ENCODE data around the gene WDR18.

The WDR18 gene

DNA sequence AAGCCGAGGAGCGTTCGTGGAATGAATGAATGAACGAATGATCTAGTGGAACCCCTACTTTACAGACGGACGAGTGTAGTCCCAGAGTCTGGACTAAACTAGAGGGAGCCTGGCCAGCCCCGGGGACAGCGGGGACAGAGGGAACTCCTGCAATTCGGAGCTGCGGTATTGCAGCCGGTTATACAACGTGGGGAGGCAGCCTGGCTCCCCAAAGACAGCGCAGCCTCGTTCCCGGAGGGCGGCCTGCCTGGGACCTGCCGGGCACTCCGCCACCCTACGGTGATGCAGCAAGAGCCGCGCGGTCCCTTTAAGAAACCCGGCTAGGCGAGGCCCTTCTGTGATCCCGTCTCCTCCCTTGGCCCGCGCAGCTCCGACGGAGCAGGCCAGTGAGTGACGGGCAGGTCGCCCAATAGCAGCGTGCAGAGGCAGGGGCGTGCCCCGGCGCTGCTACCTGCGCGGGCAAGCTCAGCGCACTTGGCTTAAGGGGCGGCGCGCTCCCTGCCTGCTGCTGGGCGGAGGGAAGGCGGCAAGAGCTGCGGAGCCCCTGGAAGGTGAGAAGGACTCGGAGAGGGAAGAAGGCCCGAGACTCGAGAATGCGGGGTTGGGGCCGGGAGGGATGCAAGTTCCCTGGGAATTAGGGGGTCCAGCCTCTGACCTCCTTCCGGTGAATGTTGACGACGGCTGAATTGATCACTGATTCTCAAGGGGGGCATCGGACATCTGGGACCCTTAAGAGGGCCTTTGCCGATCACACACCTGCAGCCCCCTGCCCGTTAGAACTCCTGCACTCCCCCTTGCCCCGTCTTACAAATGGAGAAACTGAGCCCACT is 55.7 kb downstream of the WDR18 start, which contains the start of gene ABCA7:
Gene ABCA7, plus strand, starts transcription at position 462 of the 830 bp plus-strand sequence. CDS start 1,255 bp downstream, outside the sequence.
- in situ Hi-C loops (cut with MboI; ENCODE audit: low sequenced_read_pairs) = no loop called here

DNA sequence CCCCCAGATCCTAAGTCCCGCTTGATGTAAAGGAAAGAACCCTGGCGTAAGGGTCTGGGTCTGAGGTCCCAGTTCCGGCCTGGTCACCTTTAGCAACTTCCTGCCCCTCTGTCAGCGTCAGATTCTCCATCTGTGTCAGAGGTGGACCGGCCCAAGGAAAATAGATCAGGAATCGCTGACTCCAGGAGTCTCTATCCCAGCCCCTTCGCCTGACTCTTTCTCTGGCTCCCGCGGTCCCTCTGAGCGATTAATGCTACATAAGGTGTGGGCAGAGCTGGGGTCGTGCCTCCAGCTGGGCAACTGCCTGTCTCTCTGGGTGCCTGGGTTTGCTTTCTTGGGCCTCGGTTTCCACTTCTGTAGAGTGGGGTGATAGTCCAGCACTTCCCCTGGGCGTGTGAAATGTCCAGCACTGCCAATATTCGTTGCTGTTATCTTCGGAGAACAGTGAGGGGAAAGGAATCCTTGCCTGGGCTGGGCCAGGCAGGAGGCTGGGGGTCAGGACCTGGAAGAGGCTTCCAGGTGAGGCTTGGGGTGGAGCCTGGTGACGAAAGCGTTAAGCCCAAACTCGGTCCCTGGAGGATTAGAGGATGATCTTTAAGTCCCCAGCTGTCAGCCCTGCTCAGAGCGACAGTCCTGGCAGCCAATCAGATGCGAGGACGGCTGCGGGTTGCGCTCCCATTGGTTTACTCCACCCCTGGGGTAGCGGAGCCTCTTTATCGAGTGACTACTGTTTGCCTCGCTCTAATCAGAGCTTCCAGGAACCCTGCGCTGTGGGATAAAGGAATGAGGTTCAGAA is 56.5 kb downstream of the WDR18 start:
- in situ Hi-C loops (cut with MboI; ENCODE audit: low sequenced_read_pairs) = no loop called here

DNA sequence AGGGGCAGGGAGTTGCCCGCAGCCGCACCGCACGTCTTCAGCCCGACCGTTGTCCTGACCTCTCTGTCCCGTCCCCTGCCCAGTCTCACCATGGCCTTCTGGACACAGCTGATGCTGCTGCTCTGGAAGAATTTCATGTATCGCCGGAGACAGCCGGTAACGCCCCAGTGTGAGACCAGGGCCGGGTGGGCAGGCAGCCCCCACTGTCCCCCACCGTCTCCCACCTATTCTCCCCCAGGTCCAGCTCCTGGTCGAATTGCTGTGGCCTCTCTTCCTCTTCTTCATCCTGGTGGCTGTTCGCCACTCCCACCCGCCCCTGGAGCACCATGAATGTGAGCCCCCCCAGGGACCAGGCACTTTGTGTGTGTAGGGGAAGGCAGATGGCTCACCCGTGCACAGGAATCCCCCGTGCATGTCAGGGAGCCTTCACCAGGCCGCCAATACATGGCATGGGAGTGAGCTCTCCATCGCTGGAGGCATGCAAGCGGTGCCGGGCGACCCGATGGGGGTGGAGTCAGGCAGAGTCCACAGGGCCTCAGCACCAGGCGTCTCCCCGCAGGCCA is 57.2 kb downstream of the WDR18 start:
- in situ Hi-C loops (cut with MboI; ENCODE audit: low sequenced_read_pairs) = no loop called here

DNA sequence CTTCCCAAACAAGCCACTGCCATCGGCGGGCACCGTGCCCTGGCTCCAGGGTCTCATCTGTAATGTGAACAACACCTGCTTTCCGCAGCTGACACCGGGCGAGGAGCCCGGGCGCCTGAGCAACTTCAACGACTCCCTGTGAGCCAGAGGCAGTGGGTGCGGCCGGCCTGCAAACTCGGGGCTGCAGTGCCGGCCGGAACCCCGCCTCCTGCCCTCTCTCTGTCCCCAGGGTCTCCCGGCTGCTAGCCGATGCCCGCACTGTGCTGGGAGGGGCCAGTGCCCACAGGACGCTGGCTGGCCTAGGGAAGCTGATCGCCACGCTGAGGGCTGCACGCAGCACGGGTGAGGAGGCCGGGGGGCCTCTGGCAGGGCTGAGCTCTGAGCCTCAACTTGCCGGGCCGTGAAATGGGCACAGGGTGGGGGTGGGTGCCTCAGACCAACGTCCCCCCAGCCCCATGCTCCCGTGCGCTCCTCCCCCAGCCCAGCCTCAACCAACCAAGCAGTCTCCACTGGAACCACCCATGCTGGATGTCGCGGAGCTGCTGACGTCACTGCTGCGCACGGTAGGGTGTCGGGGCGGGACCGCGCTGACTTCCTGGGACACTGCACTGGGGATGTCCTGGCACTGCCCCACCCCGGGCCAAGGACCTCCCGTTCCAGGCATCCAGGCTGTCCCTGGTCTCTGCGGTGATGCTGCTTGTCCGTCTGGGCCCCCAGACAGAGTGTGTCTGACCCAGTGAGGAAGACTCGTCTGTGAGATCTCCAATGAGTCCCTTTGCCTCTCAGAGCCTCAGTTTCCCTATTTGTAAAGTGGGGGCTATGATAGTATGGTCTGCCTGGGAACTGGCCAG is 57.9 kb downstream of the WDR18 start:
- in situ Hi-C loops (cut with MboI; ENCODE audit: low sequenced_read_pairs) = no loop called here

DNA sequence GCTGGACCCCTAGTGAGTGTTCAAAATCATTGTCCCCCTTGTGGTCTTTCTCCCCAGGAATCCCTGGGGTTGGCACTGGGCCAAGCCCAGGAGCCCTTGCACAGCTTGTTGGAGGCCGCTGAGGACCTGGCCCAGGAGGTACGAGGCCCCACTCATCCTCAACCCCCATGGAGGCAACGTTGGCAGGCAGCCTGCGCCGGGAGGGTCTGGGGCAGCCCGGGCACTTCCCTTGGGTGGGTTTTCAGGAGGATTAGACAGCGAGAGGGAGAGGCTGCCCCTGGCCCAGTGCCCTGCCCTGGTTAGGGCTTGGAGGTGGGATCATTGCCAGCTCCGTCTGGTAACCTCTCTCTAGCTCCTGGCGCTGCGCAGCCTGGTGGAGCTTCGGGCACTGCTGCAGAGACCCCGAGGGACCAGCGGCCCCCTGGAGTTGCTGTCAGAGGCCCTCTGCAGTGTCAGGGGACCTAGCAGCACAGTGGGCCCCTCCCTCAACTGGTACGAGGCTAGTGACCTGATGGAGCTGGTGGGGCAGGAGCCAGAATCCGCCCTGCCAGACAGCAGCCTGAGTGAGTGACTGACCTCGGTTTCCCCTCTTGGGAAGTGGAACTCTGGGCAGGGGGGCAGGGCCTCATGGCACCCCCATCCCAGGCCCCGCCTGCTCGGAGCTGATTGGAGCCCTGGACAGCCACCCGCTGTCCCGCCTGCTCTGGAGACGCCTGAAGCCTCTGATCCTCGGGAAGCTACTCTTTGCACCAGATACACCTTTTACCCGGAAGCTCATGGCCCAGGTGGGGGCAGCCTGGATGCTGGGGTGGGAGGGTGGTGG is 58.8 kb downstream of the WDR18 start:
- in situ Hi-C loops (cut with MboI; ENCODE audit: low sequenced_read_pairs) = no loop called here

Data from HL-60/S4 treated with phorbol 12-myristate 13-acetate at 8.2 ng/mL for 4 days and 3 days (cell line).